Tibial artery (tissue), 4 donors: ENCODE data around the gene TGFBR1.

Experiments used
- DNase-seq, 2 donors: peaks; one replicate each; pipeline ENCODE4 v3.0.0-alpha.2; 2019
- H3K27ac ChIP-seq, 2 donors: fragments of 200-600 bp; sonication (generic) in 1 of 2; 1 replicate in 1 of 2; 2 replicates in 1 of 2; pipeline ENCODE4 v1.5.1; 2018 to 2019; ENCODE audit warnings: mild to moderate bottlenecking in 1 of 2
- H3K27me3 ChIP-seq, 2 donors: fragments of 200-600 bp; sonication (generic) in 1 of 2; one replicate each; pipeline versions ENCODE4 v1.5.1 to v1.6.0; 2016 to 2019
- H3K36me3 ChIP-seq, 3 donors: fragments of 200-600 bp; sonication (generic) in 2 of 3; one replicate each; pipeline ENCODE4 v1.5.1; 2016 to 2019; ENCODE audit warnings: mild to moderate bottlenecking in 2 of 3
- H3K4me1 ChIP-seq, 4 donors: fragments of 200-600 bp; sonication (generic) in 2 of 4; 1 replicate in 3 of 4; 2 replicates in 1 of 4; pipeline ENCODE4 v1.5.1; 2016 to 2019
- H3K4me3 ChIP-seq, 2 donors: fragments of 200-600 bp; sonication (generic) in 1 of 2; 1 replicate in 1 of 2; 2 replicates in 1 of 2; pipeline ENCODE4 v1.5.1; 2018 to 2019; ENCODE audit warnings: mild to moderate bottlenecking in 2 of 2
- H3K9me3 ChIP-seq, 3 donors: fragments of 200-600 bp; sonication (generic) in 1 of 3; one replicate each; pipeline ENCODE4 v1.5.1; 2016 to 2019
- CTCF ChIP-seq, 2 experiments: fragments of 200-600 bp in 1 of 2; fragments of 450-650 bp in 1 of 2; IDR thresholded peaks; one replicate each; pipeline ENCODE4 v1.5.1; 2017 to 2019; ENCODE audit warnings: antibody characterized with exemption in 2 of 2, mild to moderate bottlenecking in 1 of 2, moderate library complexity in 1 of 2
- intact Hi-C: fragments of 100-400 bp; cut with DNase I; formaldehyde crosslinking; loops from one replicate; pipeline ENCODE4 v1.15.0; 2023; ENCODE audit warnings: low total_unique reads

The TGFBR1 gene

GRCh38 chr9:99103901-99104458, 933 bp upstream of the TGFBR1 start:
- peak in 1 of 2 donors; percentile 41 for DNase-seq
- intact Hi-C loops = no loop called here
- Histone ChIP-seq H3K9me3 (no peaks in the 10 kb centered on the region), H3K27me3 (no peaks in the 10 kb centered on the region), H3K36me3 (no peaks in the 10 kb centered on the region), H3K4me1 (peaks cover 0 to 53% (median 31%) of the 10 kb centered on the region in 4 donors), H3K4me3 (peak overlapping the region; percentile 89 to 96), H3K27ac (peak overlapping the region; percentile 97 to 98)
- TF ChIP-seq CTCF (IDR thresholded peaks at IDR 0.05) = no peak

GRCh38 chr9:99105152-99106043, 485 bp downstream of the TGFBR1 start:
- Histone ChIP-seq H3K4me3 (peak overlapping the region; percentile 89 to 96), H3K36me3 (no peaks in the 10 kb centered on the region), H3K27me3 (no peaks in the 10 kb centered on the region), H3K27ac (peak overlapping the region; percentile 97 to 98), H3K9me3 (no peaks in the 10 kb centered on the region), H3K4me1 (peaks cover 0 to 64% (median 35%) of the 10 kb centered on the region in 4 donors)
- TF ChIP-seq CTCF (IDR thresholded peaks at IDR 0.05) = peak in 1 of 2 experiments; percentile 28
- DNase-seq = peak; percentile 81 to 93
- intact Hi-C loops = loop anchor here (5.0 kb wide), 1 partner anchor 88 kb away; no protein-coding TSS in a partner anchor

GRCh38 chr9:99106044-99106375, 1.1 kb downstream of the TGFBR1 start:
- H3K9me3 ChIP-seq = no peaks in the 10 kb centered on the region
- peaks cover 0 to 70% (median 37%) of the 10 kb centered on the region in 4 donors for H3K4me1 ChIP-seq
- no peaks in the 10 kb centered on the region for H3K27me3 ChIP-seq
- peak overlapping the region; percentile 97 to 98 for H3K27ac ChIP-seq
- DNase-seq = no peak
- H3K4me3 ChIP-seq = peak overlapping the region; percentile 89 to 96
- H3K36me3 ChIP-seq = no peaks in the 10 kb centered on the region
- TF ChIP-seq CTCF (IDR thresholded peaks at IDR 0.05) = no peak
- intact Hi-C loops = loop anchor here (5.0 kb wide), 1 partner anchor 89 kb away; no protein-coding TSS in a partner anchor

- Histone ChIP-seq H3K27ac (peak overlapping the region; percentile 97 to 98), H3K27me3 (no peaks in the 10 kb centered on the region), H3K9me3 (no peaks in the 10 kb centered on the region), H3K4me3 (peak overlapping the region; percentile 7 to 96), H3K4me1 (peaks cover 0 to 81% (median 43%) of the 10 kb centered on the region in 4 donors), H3K36me3 (no peaks in the 10 kb centered on the region)
- no peak for DNase-seq
- intact Hi-C loops = loop anchor here (5.0 kb wide), 1 partner anchor 90 kb away; no protein-coding TSS in a partner anchor
- no peak for TF ChIP-seq CTCF (IDR thresholded peaks at IDR 0.05)
Measured at GRCh38 chr9:99107421-99107820, 2.5 kb downstream of the TGFBR1 start.

- H3K27ac ChIP-seq = peak overlapping the region in 1 of 2 donors; percentile 97
- intact Hi-C loops = loop anchor here (5.0 kb wide), 1 partner anchor 91 kb away; no protein-coding TSS in a partner anchor
Measured at GRCh38 chr9:99108131-99108530, 3.2 kb downstream of the TGFBR1 start.

More at GRCh38 chr9:99108131-99108530, 3.2 kb downstream of the TGFBR1 start:
- DNase-seq = no peak
- Histone ChIP-seq H3K27me3 (no peaks in the 10 kb centered on the region), H3K36me3 (no peaks in the 10 kb centered on the region), H3K4me1 (peaks cover 0 to 81% (median 47%) of the 10 kb centered on the region in 4 donors), H3K4me3 (peak overlapping the region in 1 of 2 donors; percentile 96), H3K9me3 (no peaks in the 10 kb centered on the region)
- TF ChIP-seq CTCF (IDR thresholded peaks at IDR 0.05) = no peak
